ENCODE results near the gene GALM. TPM values are rescaled to one million over a fixed set of nuclear protein-coding genes. Genes with fewer than 3 reads are reported as not detected.

The GALM gene
- total and polyA plus RNA-seq, 2 of the 13 experiments (the other 11 are each of a cell fraction or from before 2014, with no cell fraction given): 65.5 to 90.0 TPM

- TF ChIP-seq KLF11 (CRISPR knock-in tag; IDR thresholded peaks at IDR 0.05): 0 out of 2 replicates have a peak, but pooled peaks have one; percentile 50
- peak; percentile 43; the same call in 1 of the 2 replicates for TF ChIP-seq TAF1 (CRISPR knock-in tag; IDR thresholded peaks at IDR 0.05)
- TF ChIP-seq TEAD3 (CRISPR knock-in tag; optimal IDR thresholded peaks at IDR 0.05; ENCODE audit: borderline replicate concordance): peak; percentile 48
- TF ChIP-seq KMT2A (CRISPR knock-in tag; IDR thresholded peaks at IDR 0.05): peak; percentile 35
- peak; percentile 46; the same call in 1 of the 2 replicates for TF ChIP-seq ZNF724P (CRISPR knock-in tag; IDR thresholded peaks at IDR 0.05; ENCODE audit: borderline replicate concordance)
- TF ChIP-seq SAP130 (CRISPR knock-in tag; IDR thresholded peaks at IDR 0.05; ENCODE audit: low read depth): peak; percentile 48
- TF ChIP-seq DNMT3B (CRISPR knock-in tag; conservative IDR thresholded peaks at IDR 0.05): no peak
- peak; percentile 44; the same call in 1 of the 2 replicates for TF ChIP-seq SNAPC5 (CRISPR knock-in tag; IDR thresholded peaks at IDR 0.05; ENCODE audit: borderline replicate concordance)
- peak; percentile 67; the same call in 1 of the 2 replicates for TF ChIP-seq BORCS8-MEF2B (CRISPR knock-in tag; IDR thresholded peaks at IDR 0.05)
- peak; percentile 91 for TF ChIP-seq ZNF644 (CRISPR knock-in tag; IDR thresholded peaks at IDR 0.05; ENCODE audit: low read depth)
- no peak for TF ChIP-seq XRCC5 (optimal IDR thresholded peaks at IDR 0.05; ENCODE audit: low read length)
- TF ChIP-seq SIN3B (IDR thresholded peaks at IDR 0.05; ENCODE audit: low read length): no peak
- TF ChIP-seq ZSCAN5A (CRISPR knock-in tag; IDR thresholded peaks at IDR 0.05; ENCODE audit: borderline replicate concordance): 0 out of 2 replicates have a peak, but pooled peaks have one; percentile 47
- peak; percentile 52 for TF ChIP-seq POGZ (CRISPR knock-in tag; IDR thresholded peaks at IDR 0.05)
- no peak for TF ChIP-seq IRX3 (CRISPR knock-in tag; IDR thresholded peaks at IDR 0.05; ENCODE audit: borderline replicate concordance, low read depth)
- peak; percentile 64 for TF ChIP-seq PHF8 (CRISPR knock-in tag; IDR thresholded peaks at IDR 0.05)
- no peak for TF ChIP-seq HNRNPL (IDR thresholded peaks at IDR 0.05; ENCODE audit: low read depth, low read length)
- peak; percentile 25; the same call in 1 of the 2 replicates for TF ChIP-seq ZNF770 (CRISPR knock-in tag; IDR thresholded peaks at IDR 0.05)
- 0 out of 2 replicates have a peak, but pooled peaks have one; percentile 39 for TF ChIP-seq ATF2 (CRISPR knock-in tag; IDR thresholded peaks at IDR 0.05)
- TF ChIP-seq SKIL (CRISPR knock-in tag; IDR thresholded peaks at IDR 0.05; ENCODE audit: borderline replicate concordance): no peak
- no peak for TF ChIP-seq CBX1 (IDR thresholded peaks at IDR 0.05; ENCODE audit: low read depth)
- peak; percentile 51; the same call in 1 of the 2 replicates for TF ChIP-seq PITX1 (CRISPR knock-in tag; IDR thresholded peaks at IDR 0.05)
- 0 out of 2 replicates have a peak, but pooled peaks have one; percentile 72 for TF ChIP-seq SMAD3 (CRISPR knock-in tag; IDR thresholded peaks at IDR 0.05)
- TF ChIP-seq RARA (CRISPR knock-in tag; IDR thresholded peaks at IDR 0.05): no peak; the same call in 1 of the 2 replicates
Observed at GRCh38 chr2:38653715-38654527, 12.0 kb upstream of the GALM start (continued).

All from HepG2 (cell line).